GM18511 (cell line): ENCODE data around the gene PCDH12.
A peak's percentile ranks its signal among the peaks of the same experiment; 100 is the strongest.
"Not testable (repeated sequence)": the region's sequence is repeated elsewhere in the genome, so short reads cannot be mapped to it uniquely, and the experiment has no call there.

ENCODE experiments used
- ATAC-seq: cut with Tn5 transposase; IDR thresholded peaks from one replicate; pipeline ENCODE4 v1.9.1; 2021; ENCODE audit warnings: mild to moderate bottlenecking, moderate library complexity; ENCODE audit not compliant: unreplicated experiment

The PCDH12 gene

GRCh38 chr5:141941307-141941706 is 16.7 kb downstream of the PCDH12 start:
- no peak for ATAC-seq

- ATAC-seq = no peak
Observed at GRCh38 chr5:141940695-141941271, 17.2 kb downstream of the PCDH12 start.

GRCh38 chr5:141935538-141935937 is 22.5 kb downstream of the PCDH12 start:
- no peak for ATAC-seq

GRCh38 chr5:141934099-141934844 is 23.7 kb downstream of the PCDH12 start:
- no peak for ATAC-seq

- ATAC-seq = no peak
Observed at GRCh38 chr5:141933151-141933550, 24.9 kb downstream of the PCDH12 start.

GRCh38 chr5:141931694-141932093 is 26.3 kb downstream of the PCDH12 start:
- ATAC-seq = no peak

GRCh38 chr5:141929398-141930058 is 28.5 kb downstream of the PCDH12 start:
- no peak for ATAC-seq

GRCh38 chr5:141928051-141928450 is 30.0 kb downstream of the PCDH12 start:
- ATAC-seq = no peak

- no peak for ATAC-seq
Observed at GRCh38 chr5:141926434-141926833, 31.6 kb downstream of the PCDH12 start.

GRCh38 chr5:141923448-141924313 is 34.3 kb downstream of the PCDH12 start, which contains the start of gene DELE1:
DELE1 (plus strand) TSS chr5:141923871; CDS start chr5:141923942, 71 bp downstream.
- peak; percentile 98 for ATAC-seq

- not testable (repeated sequence) for ATAC-seq
Observed at GRCh38 chr5:141922827-141923447, 35.1 kb downstream of the PCDH12 start.

GRCh38 chr5:141920771-141921170 is 37.2 kb downstream of the PCDH12 start:
- no peak for ATAC-seq

- ATAC-seq = no peak
Observed at GRCh38 chr5:141919218-141920119, 38.5 kb downstream of the PCDH12 start.

- no peak for ATAC-seq
Observed at GRCh38 chr5:141917760-141918159, 40.2 kb downstream of the PCDH12 start.

GRCh38 chr5:141916522-141916921 is 41.5 kb downstream of the PCDH12 start:
- no peak for ATAC-seq

GRCh38 chr5:141915881-141916336 is 42.1 kb downstream of the PCDH12 start:
- no peak for ATAC-seq

GRCh38 chr5:141914797-141915196 is 43.2 kb downstream of the PCDH12 start:
- ATAC-seq = no peak

GRCh38 chr5:141914199-141914743 is 43.7 kb downstream of the PCDH12 start:
- ATAC-seq = peak; percentile 82

GRCh38 chr5:141913560-141914198 is 44.3 kb downstream of the PCDH12 start:
- no peak for ATAC-seq
